Measurements from ENCODE around the gene STK11. TPM values are rescaled to one million over a fixed set of nuclear protein-coding genes. Genes with fewer than 3 reads are reported as not detected.

STK11 gene
- total RNA-seq, 3 donors from 2014 or later (not counting 1 experiment from before 2014, with no cell fraction given) = 51.5 to 61.1 (median 54.0) TPM

- no peak for ATAC-seq
- Mint-ChIP-seq H3K27ac (peak overlapping the region; percentile 93 to 97), H3K4me1 (peaks cover 9 to 47% of the 10 kb centered on the region in 2 donors), H3K4me3 (peak overlapping the region; percentile 86), H3K36me3 (no peaks in the 10 kb centered on the region), H3K9me3 (no peaks in the 10 kb centered on the region), H3K27me3 (ENCODE audit: low read depth in 2 of 2) (no peaks in the 10 kb centered on the region)
- no peak for TF ChIP-seq CTCF (IDR thresholded peaks at IDR 0.05)
- Histone ChIP-seq H3K9me3 (ENCODE audit: control insufficient read depth, insufficient read depth, low read length) (no peaks in the 10 kb centered on the region), H3K4me3 (ENCODE audit: low read length) (no peak overlapping the region), H3K36me3 (ENCODE audit: control insufficient read depth, insufficient read depth, low read length) (peaks cover 52% of the 10 kb centered on the region), H3K27ac (ENCODE audit: low read length) (peak overlapping the region; percentile 55), H3K27me3 (ENCODE audit: control insufficient read depth, insufficient read depth, low read length) (no peaks in the 10 kb centered on the region), H3K4me1 (ENCODE audit: control insufficient read depth, insufficient read depth, low read length) (peaks cover 73% of the 10 kb centered on the region)
- intact Hi-C loops (cut with micrococcal nuclease) = no loop called here
- peak in 1 of 2 donors; percentile 31 for DNase-seq
- 68% methylated on average over 37 of the region's 37 CpGs for WGBS (ENCODE audit: insufficient coverage)
These were observed 48.5 kb downstream of the STK11 start for GRCh38 chr19:1254081-1254527.

DNA sequence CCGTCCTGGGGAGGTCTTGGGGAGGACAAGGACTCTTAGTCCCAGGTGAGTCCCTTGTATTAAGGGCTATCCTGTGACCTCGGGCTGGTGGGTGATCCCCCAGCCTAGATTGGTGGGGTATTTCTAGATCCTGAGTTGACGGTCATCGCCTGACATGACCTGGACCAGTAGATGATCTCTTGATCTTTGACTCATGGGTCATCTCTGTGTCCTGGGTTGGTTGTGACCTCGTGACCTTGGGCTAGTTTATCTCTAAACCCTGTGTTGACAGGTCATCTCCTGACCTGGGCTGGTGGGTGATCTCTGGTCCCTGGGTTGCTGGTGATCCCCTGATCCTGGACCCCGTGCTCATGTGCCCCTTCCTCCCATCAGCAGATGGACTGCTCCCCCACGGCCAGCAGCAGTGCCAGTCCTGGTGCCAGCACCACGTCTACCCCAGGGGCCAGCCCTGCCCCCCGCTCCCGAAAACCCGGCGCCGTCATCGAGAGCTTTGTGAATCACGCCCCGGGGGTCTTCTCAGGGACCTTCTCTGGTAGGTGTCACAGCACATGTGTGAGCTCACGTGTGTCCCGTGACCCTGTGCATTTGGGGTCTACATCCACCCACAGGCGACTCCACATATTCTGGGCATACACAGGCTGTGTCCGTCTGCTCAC is 49.1 kb downstream of the STK11 start:
- intact Hi-C loops (cut with micrococcal nuclease) = no loop called here

DNA sequence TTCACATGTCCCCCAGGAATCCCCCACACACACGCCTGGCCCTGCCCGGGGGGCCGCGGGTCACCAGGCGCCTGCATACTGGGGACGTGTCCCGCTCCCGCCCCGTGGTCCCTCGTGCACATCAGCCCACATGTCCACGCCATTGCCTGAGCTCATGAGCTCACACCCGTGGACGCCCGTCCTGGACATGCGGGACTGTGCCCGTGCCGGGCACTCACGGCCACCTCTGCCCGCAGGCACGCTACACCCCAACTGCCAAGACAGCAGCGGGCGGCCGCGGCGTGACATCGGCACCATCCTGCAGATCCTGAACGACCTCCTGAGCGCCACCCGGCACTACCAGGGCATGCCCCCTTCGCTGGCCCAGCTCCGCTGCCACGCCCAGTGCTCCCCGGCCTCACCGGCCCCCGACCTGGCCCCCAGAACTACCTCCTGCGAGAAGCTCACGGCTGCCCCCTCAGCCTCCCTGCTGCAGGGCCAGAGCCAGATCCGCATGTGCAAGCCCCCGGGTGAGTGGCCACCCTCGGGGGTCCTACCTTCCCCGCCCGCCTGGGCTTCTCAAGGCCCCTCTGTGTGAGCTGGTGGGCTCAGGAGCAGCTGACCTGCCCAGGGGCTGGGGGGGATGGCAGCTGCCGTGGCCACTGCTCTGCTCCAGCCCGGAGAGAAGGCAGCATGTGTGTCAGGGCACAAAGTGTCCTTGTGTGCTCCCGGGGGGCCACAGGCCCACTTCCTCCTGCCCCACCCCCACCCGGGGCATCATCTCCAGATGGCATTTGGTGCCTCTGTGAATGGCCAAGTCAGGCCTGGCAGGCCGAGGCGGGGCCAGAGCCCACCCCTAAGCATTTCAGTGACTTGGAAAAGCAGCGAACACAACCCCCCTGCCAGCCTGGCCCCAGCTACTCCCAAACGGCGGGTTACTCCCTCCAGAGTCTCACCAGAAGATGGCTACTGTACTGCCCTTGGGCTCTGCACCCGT is 49.9 kb downstream of the STK11 start:
- peak overlapping the region; percentile 55 for H3K27ac ChIP-seq (ENCODE audit: low read length)
- H3K4me3 ChIP-seq (ENCODE audit: low read length) = no peak overlapping the region
- H3K36me3 ChIP-seq (ENCODE audit: control insufficient read depth, insufficient read depth, low read length) = peaks cover 52% of the 10 kb centered on the region
- peaks cover 87% of the 10 kb centered on the region for H3K4me1 ChIP-seq (ENCODE audit: control insufficient read depth, insufficient read depth, low read length)
- WGBS (ENCODE audit: insufficient coverage) = 87% methylated on average over 52 of the region's 52 CpGs
- Mint-ChIP-seq H3K9me3 (no peaks in the 10 kb centered on the region), H3K36me3 (no peaks in the 10 kb centered on the region), H3K27ac (peak overlapping the region; percentile 93 to 97), H3K27me3 (ENCODE audit: low read depth in 2 of 2) (no peaks in the 10 kb centered on the region), H3K4me3 (peak overlapping the region; percentile 64), H3K4me1 (peaks cover 16 to 58% of the 10 kb centered on the region in 2 donors)
- no peaks in the 10 kb centered on the region for H3K27me3 ChIP-seq (ENCODE audit: control insufficient read depth, insufficient read depth, low read length)
- no peak for TF ChIP-seq CTCF (IDR thresholded peaks at IDR 0.05)
- ATAC-seq (no peak), DNase-seq (peak in 1 of 2 donors; percentile 21)
- no peaks in the 10 kb centered on the region for H3K9me3 ChIP-seq (ENCODE audit: control insufficient read depth, insufficient read depth, low read length)
- intact Hi-C loops (cut with micrococcal nuclease) = no loop called here

More for the DNA sequence above, 49.1 kb downstream of the STK11 start:
- peaks cover 11 to 53% of the 10 kb centered on the region in 2 donors for H3K4me1 Mint-ChIP-seq
- Histone ChIP-seq H3K4me1 (ENCODE audit: control insufficient read depth, insufficient read depth, low read length) (peaks cover 79% of the 10 kb centered on the region), H3K27ac (ENCODE audit: low read length) (peak overlapping the region; percentile 55), H3K27me3 (ENCODE audit: control insufficient read depth, insufficient read depth, low read length) (no peaks in the 10 kb centered on the region), H3K9me3 (ENCODE audit: control insufficient read depth, insufficient read depth, low read length) (no peaks in the 10 kb centered on the region), H3K36me3 (ENCODE audit: control insufficient read depth, insufficient read depth, low read length) (peaks cover 52% of the 10 kb centered on the region), H3K4me3 (ENCODE audit: low read length) (no peak overlapping the region)
- ATAC-seq = no peak
- H3K4me3 Mint-ChIP-seq = peak overlapping the region; percentile 64
- 86% methylated on average over 20 of the region's 20 CpGs for WGBS (ENCODE audit: insufficient coverage)
- DNase-seq = peak in 1 of 2 donors; percentile 22
- H3K36me3 Mint-ChIP-seq = no peaks in the 10 kb centered on the region
- H3K9me3 Mint-ChIP-seq = no peaks in the 10 kb centered on the region
- no peak for TF ChIP-seq CTCF (IDR thresholded peaks at IDR 0.05)
- no peaks in the 10 kb centered on the region for H3K27me3 Mint-ChIP-seq (ENCODE audit: low read depth in 2 of 2)
- H3K27ac Mint-ChIP-seq = peak overlapping the region; percentile 93 to 97
